ENCODE measurements around the gene SETD1B. TPM values are rescaled to one million over a fixed set of nuclear protein-coding genes. Genes with fewer than 3 reads are reported as not detected.

Gene SETD1B
- total RNA-seq, 2 experiments from 2014 or later, result 13.3 TPM

DNA sequence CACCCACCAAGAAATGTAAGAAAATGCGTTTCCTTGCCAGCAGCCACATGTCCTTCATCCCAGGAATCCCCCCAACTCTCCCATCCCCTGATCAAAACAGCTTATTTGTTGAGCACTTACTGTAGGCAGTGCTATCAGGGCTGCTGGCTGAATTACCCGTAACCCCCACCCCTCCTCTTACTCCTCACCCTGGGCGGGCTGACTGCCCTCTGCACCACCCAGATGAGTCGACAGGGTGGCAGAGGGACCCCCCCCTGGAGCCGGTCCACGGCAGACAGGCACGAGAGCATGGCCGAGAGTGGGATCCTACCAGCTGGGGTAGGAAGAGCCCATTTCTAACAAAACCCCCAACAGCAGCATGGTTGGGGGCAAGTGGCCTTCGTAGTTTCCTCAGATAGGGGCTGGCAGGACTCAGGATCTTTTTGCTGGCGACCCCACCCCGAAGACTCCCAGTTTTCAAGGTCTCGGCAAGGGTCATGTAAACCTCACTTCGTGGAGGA is 9.2 kb upstream of the SETD1B start:
- ChIA-PET CTCF (interaction anchor here (0.6 to 15.4 kb wide), 64 partner anchors 13 to 415 kb away, joined by 3 to 698 read pairs (median 5); partner anchors contain the start of genes CFAP251, MLXIP, ORAI1 and PSMD9), POLR2A (interaction anchor here (0.7 to 30.9 kb wide), 13 partner anchors 6 to 1794 kb away, joined by 3 to 683 read pairs (median 4); partner anchors contain the start of genes PSMD9, RHOF and SETD1B)
- intact Hi-C loops (cut with micrococcal nuclease), result loop anchor here (2.0 to 5.0 kb wide), 3 partner anchors 16 to 107 kb away; partner anchors contain the start of gene PSMD9
- TF ChIP-seq, protein P1, sequence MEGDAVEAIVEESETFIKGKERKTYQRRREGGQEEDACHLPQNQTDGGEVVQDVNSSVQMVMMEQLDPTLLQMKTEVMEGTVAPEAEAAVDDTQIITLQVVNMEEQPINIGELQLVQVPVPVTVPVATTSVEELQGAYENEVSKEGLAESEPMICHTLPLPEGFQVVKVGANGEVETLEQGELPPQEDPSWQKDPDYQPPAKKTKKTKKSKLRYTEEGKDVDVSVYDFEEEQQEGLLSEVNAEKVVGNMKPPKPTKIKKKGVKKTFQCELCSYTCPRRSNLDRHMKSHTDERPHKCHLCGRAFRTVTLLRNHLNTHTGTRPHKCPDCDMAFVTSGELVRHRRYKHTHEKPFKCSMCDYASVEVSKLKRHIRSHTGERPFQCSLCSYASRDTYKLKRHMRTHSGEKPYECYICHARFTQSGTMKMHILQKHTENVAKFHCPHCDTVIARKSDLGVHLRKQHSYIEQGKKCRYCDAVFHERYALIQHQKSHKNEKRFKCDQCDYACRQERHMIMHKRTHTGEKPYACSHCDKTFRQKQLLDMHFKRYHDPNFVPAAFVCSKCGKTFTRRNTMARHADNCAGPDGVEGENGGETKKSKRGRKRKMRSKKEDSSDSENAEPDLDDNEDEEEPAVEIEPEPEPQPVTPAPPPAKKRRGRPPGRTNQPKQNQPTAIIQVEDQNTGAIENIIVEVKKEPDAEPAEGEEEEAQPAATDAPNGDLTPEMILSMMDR (IDR thresholded peaks at IDR 0.05), result no peak
- DNase-seq, result no peak
- Mint-ChIP-seq H3K27ac (peak overlapping the region; percentile 91), H3K36me3 (ENCODE audit: low read depth) (peaks cover 45% of the 10 kb centered on the region), H3K4me1 (ENCODE audit: low read depth) (peaks cover 57% of the 10 kb centered on the region), H3K27me3 (no peaks in the 10 kb centered on the region), H3K9me3 (no peaks in the 10 kb centered on the region), H3K4me3 (peak overlapping the region; percentile 89)
- ATAC-seq, result peak; percentile 6

DNA sequence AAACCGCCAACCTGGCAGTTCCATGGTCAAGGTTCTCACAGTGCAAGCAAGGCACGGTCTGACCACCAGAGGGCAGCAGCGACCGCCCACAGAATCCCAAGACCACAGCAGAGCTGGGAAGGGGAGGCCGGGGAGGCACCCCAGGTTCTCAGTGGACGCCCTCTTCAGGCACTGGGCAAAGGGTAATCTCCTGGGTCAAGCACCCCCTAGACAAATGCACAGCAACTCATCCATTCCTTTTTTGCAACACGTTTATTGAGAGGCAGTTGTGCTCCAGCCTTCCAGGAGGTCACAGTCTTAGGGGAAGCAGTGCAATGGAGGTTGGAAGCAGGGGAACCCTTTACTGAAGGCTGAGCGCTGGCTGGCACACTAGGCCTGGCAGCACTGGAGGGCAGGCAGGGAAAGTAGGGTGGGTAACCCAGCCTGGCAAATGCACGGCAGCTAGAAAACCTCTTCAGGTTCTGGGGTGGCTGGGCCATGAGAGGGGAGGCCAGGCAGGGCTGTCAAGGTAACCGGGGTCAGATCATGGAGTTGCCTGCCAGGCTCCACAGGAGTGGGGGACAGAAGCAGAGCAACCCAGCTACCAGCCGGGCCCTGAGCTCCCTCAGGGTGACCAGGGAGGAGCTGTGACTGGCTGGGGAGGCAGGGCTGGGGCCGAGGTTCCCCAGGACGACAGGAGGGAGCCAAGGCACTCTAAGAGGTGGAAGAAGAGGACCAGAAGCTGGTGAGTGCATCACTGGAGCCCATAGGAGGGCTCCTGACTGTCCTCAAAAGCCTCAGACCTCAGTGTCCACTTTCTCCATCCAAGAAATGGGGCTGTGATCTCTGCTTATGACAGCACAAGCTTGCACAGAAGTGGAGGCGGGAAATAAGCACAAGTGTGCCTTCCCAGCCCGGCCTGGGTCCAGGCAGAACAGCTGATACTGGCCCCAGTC is 8.5 kb upstream of the SETD1B start:
- DNase-seq (peak; percentile 90), ATAC-seq (no peak)
- ChIA-PET CTCF (interaction anchor here (0.7 to 15.4 kb wide), 36 partner anchors 12 to 283 kb away, joined by 3 to 698 read pairs (median 9); partner anchors contain the start of genes CFAP251, MLXIP, ORAI1 and PSMD9), POLR2A (interaction anchor here (0.7 to 30.9 kb wide), 12 partner anchors 6 to 1795 kb away, joined by 3 to 683 read pairs (median 4); partner anchors contain the start of genes PSMD9, RHOF, SETD1B and TMEM120B)
- Mint-ChIP-seq H3K27ac (peak overlapping the region; percentile 91), H3K27me3 (no peaks in the 10 kb centered on the region), H3K4me1 (ENCODE audit: low read depth) (peaks cover 51% of the 10 kb centered on the region), H3K4me3 (peak overlapping the region; percentile 89), H3K9me3 (no peaks in the 10 kb centered on the region), H3K36me3 (ENCODE audit: low read depth) (peaks cover 37% of the 10 kb centered on the region)
- TF ChIP-seq, protein P1 (IDR thresholded peaks at IDR 0.05), result peak; percentile 86
- intact Hi-C loops (cut with micrococcal nuclease), result loop anchor here (2.0 kb wide), 2 partner anchors 16 to 94 kb away; partner anchors contain the start of gene PSMD9

DNA sequence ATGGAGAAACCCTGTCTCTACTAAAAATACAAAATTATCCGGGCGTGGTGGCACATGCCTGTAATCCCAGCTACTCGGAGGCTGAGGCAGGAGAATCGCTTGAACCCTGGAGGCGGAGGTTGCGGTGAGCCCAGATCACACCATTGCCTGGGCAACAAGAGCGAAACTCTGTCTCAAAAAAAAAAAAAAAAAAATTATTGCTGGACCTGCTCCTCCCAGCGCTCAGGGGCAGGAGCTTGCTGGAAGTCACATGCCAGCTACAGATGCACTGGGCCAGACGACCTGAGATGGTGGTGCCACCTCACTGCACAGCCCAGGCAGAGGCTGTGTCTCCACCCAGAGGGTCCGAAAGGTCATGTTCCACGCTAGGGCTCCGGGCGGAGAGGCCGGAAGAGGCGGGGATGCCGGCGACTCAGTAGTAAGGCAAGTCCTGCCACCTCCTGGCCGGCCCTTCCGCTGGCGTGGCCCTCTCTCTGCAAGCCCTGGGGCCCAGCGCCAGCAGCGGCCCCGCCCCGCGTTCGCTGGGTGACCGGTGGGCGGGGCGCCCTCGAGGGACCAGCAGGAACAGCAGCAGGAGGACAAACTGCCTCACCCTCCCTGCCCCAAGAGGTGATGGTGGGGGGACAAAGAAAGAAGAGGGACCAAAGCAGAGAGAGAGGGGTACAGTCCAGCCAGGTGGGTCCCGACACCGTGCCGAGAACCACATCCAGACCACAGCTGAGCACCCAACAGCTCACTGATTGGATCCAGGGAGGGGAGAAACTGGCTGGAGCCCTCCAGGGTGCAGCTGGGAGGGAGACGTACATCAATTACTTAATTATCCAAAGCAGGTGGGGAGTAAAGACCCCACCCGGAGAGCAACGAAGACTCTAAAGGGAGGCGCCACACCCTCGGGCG is 6.7 kb upstream of the SETD1B start:
- H3K4me1 Mint-ChIP-seq (ENCODE audit: low read depth), result peaks cover 37% of the 10 kb centered on the region
- no peak for DNase-seq
- POLR2A ChIA-PET, result interaction anchor here (1.3 to 30.9 kb wide), 5 partner anchors 4 to 97 kb away, joined by 3 to 683 read pairs (median 4); partner anchors contain the start of genes RHOF, SETD1B and TMEM120B
- CTCF ChIA-PET, result interaction anchor here (1.1 to 15.4 kb wide), 10 partner anchors 10 to 266 kb away, joined by 3 to 698 read pairs (median 47); partner anchors contain the start of genes PSMD9 and SETD1B
- H3K27me3 Mint-ChIP-seq, result no peaks in the 10 kb centered on the region
- peak overlapping the region; percentile 85 for H3K27ac Mint-ChIP-seq
- no peak for ATAC-seq
- intact Hi-C loops (cut with micrococcal nuclease), result no loop called here
- H3K36me3 Mint-ChIP-seq (ENCODE audit: low read depth), result peaks cover 35% of the 10 kb centered on the region
- H3K4me3 Mint-ChIP-seq, result peak overlapping the region; percentile 34
- no peaks in the 10 kb centered on the region for H3K9me3 Mint-ChIP-seq
- TF ChIP-seq, protein P1 (IDR thresholded peaks at IDR 0.05), result no peak

DNA sequence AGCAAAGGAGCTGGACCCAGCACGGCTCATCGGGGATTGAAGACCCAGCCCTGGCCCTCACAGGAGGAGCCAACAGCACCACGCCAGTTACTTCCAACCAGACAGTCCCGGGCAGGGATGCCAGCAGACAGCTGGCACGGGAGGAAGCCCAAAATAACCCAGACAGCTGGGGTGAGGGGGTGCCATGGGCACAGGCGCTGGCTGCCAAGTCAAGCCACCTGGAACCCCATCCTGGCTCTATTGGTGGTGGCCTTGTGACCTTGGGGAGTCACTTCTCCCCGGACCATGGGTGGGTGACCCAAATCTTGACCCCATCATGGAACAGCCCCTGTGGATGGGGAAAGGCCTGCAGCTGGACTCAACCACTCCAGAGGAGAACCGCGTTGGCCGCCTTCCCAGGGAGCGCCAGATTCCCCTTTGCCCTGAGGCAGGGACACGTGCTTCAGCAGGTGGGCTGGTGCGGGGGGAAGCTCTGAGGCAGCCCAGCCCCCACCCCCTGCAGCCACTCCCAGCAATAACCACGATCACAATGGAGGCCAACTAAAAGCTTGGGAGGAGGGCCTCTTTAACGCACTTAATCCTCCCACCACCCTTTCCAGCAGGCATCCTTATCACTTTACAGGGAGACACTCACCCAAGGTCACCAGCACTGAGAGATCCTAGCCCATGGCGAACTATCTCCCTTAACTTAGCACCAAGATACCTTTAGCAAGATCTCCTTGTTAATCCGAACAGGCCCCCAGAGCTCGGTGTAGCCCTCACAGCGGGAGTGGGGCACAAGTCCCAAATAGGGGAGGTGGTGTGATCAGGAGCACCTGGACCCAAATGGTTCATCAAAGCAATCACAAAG is 5.6 kb upstream of the SETD1B start:
- Mint-ChIP-seq H3K4me3 (peak overlapping the region; percentile 81), H3K27ac (peak overlapping the region; percentile 85), H3K27me3 (no peaks in the 10 kb centered on the region), H3K36me3 (ENCODE audit: low read depth) (peaks cover 28% of the 10 kb centered on the region), H3K9me3 (no peaks in the 10 kb centered on the region), H3K4me1 (ENCODE audit: low read depth) (peaks cover 37% of the 10 kb centered on the region)
- TF ChIP-seq, protein P1 (IDR thresholded peaks at IDR 0.05), result no peak
- CTCF ChIA-PET, result interaction anchor here (0.7 to 15.4 kb wide), 8 partner anchors 9 to 117 kb away, joined by 3 to 698 read pairs (median 8); partner anchors contain the start of genes PSMD9 and SETD1B
- intact Hi-C loops (cut with micrococcal nuclease), result no loop called here
- ATAC-seq (no peak), DNase-seq (no peak)
- POLR2A ChIA-PET, result interaction anchor here (1.3 to 30.9 kb wide), 3 partner anchors 3 to 95 kb away, joined by 3 to 683 read pairs (median 683); partner anchors contain the start of genes RHOF and SETD1B

Measured in activated CD8-positive, alpha-beta T cell treated with anti-CD3 and anti-CD28 coated beads for 36 hours (primary cell).